A204.1 (cell line): ENCODE data around the gene GPD1L.

ENCODE experiments used
- FAIRE-seq: peaks from 2 replicates; lab custom pipeline; 2012; peaks lifted over from hg19 to GRCh38; lab: Jason Lieb, UNC

The GPD1L gene

DNA sequence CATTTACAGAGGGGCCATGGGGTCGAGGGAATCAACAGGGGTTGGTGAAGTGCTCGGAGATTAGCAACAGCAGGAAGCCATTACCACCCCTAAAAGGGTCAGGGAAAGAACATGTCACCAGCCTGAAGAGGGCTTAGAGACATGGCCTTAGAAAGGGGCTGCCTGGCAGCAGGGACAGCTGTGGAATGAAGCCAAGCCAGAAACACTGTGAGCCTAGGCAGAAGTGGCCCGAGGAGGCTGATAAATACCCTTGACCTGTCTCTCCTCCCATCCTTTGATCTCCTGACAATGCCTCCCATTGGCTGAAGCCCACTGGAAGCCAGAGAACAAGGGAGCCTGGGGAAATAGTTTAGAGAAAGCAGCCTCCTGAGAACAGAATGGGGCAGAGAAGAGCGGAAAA is 31.4 kb downstream of the GPD1L start:
- no peak for FAIRE-seq

DNA sequence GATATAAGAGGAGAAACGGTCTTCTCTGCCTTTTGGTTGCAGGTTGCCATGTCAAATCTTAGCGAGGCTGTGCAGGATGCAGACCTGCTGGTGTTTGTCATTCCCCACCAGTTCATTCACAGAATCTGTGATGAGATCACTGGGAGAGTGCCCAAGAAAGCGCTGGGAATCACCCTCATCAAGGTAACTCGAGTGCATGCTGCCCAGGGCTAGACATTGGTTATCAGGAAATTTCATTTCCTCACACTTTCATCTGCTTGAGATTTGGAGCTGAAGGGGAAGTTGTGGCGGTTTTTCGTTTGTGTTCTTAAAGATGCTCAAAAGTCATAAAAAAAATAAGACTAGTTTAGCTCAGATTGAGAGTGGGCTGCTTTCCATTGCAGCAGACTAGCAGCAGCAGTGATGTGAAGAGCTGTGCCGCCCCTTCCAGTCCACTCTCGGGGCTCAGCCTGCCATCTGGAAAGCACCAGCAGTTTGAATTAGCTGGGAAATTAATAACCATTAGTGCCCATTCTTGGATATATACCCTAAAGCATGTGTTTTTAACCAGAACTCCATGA is 32.2 kb downstream of the GPD1L start:
- FAIRE-seq: no peak

DNA sequence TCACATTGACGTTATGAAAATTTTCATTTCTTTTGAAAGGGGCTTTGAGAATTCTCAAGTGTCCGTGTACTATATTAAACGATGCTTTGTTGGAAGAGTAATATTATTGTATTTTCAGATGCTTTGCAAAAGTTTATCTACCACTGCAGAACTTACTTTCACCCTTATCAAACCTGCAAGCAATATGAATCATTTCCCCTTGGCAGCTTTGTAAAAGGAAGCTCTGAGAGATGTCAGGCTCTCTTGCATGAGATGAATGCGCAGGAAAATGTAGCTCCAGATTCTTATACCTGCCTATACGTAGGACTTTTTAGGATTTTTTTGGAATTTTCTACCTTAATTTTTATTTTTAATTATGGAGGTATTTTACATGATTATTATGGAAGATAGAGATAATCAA is 34.5 kb downstream of the GPD1L start:
- no peak for FAIRE-seq

DNA sequence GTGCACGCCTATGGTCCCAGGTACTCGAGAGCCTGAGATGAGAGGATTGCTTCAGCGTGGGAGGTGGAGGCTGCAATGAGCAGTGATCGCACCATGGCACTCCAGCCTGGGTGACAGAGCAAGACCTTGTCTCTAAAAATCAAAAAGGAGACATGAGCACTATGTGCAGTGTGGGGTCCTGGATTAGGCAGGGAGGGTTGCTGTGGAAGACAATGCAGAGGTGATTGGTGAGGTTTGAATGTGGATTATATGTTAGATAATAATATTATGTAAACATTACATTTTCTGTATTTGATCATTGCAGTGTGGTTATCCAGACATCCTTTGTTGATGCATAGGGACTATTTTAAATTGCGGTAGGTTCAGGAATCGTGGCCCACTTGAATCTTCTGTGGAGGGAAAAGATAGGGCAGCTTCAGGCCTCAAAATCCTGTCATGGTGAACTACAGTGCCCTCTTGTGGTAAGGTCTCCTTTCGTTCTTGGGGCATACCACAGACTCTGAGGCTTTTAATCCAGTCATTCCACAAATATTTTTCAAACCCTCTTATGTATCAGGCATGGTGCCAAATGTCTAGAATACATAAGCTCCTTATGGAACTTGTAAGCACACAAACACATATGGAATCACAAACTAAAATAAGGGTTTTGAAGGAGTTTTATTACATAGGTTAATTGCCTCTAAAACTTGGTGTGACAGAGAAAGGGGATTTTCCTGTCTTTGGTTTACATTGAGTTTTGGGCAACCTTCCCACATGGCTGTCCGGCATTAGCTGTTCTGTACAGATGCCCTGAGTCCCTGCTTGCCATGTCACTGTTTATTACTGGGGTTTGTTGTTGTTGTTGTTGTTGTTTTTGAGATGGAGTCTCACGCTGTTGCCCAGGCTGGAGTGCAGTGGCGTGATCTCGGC is 37.7 kb downstream of the GPD1L start:
- peak; percentile 91 for FAIRE-seq

DNA sequence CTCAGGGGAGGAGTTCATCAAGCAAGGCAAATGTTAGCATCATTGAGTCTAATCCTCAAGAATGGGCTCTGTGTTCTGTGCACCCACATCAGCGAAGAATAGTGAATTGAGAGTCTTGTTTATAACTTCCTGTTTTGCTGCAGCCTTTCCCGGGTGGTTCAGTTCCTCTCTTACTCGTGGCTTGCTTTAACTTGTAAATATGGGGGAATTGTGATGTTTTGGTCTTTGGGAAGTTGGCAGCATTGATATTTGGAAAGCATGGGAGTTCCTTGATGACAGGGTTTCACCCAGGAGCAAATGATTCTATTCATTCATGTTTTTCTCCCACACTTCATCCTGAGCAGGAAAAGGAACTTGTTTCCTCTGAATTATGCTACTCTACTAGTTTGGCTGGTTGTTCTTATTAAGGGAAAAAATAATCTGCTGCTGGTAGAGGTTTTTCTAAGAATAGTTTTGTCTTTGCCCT is 40.4 kb downstream of the GPD1L start:
- no peak for FAIRE-seq

DNA sequence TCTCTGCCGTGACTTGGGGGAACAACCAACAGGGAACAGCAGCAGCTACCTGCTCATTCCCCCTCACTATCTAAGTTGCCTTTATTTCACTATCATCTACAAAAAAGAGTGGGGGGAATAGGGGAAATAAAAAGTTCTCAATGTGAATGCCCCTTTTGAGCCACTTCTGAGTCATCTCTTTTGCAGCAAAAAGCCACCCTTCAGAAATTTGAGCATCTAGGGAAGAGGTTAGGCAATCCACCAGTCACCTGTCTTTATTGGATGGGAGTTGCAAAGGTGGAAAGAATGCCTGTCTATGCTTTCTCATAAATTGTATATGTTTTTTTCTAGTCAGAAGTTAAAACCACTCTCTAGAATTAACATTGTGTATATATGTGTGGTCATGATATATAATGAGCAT is 41.1 kb downstream of the GPD1L start:
- no peak for FAIRE-seq

DNA sequence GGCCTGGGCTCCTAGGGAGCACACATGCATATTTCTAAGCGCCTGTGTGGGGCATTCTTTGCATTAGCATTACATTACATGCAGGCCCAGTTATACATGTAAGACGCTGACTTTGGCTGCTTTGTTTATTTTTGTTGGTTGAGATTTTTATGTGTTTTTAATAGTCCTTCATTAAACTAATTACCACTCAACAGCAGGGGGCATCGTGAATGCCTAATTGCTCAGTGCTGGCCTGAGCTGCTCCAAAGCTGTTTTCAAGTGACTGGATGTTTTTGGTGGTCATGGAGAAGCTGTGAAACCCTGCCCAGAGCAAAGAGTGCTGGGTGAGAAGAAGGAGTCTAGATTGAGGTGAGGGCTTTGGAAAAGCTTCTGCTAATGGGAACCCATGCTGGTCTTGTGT is 41.5 kb downstream of the GPD1L start:
- no peak for FAIRE-seq

DNA sequence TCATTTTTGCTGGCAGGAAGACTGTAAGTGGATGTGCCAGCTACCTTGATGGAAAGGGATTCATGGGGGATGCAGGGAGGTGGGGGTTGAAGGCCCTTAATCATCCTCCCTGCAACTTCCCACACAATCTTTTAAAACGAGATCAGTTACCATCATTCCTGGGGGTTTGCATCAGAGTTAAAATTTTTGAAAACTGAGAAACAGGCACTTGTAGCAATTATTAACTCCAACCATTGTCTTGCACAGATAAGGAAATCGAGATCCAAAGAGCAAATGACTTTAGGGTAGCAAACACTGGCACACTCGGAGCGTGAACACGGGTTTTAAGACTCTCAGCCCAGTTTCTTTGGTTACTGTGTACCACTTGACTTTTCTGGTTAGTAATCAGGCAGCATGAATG is 41.9 kb downstream of the GPD1L start:
- no peak for FAIRE-seq

DNA sequence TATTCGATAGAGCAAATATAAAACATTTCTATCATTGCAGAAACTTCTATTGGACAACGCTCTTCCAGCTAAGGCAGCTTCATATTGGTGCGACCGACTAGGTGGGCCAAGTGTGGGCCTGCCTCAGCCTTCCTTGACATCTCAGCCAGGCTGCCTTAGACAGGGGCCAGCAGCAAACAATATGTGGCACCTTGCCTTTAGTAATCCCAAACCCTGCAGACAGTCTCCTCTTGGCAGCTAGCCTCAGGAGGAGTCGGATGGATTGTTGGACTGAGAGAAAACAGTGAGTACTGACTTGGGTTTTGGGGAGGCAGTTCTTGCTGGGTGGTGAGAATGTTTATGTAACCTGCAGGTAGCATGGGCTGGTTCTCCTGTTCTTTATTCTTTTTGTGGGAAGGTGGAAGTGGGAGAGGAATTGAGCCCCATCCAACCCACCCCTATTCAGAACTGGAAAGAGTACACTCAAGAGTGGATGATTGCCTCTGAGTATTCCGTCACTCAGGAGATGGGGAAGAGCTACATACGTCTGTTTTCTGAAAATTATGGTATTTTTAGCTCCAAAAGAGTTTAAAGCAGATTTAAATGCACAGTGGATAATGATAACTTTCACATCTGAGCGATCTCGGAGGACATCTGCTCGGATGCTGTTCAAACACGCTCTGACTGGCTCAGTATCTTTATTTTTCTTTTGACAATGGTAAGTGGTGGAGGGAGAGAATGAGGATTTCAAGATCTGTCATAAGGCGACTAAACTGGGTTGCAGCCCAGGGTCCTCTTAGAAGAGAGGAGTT is 47.2 kb downstream of the GPD1L start:
- no peak for FAIRE-seq

DNA sequence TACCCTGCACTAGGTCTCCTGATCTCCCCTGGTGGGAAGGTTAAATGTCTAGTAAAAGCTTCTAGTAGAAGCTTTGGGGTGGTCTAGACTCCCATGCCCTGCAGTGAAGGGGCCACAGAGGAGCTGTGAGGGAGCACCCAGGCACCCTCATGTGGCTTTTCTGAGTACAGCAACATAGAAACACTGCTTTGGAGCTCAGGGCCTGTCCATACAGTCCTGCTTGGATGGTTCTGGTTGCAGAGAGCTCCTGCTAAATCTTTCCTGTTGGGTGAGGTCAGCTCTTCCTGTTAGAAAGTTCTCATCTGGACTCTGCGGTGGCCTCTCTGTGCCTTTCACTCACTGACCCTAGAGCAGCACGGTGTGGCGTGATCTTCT is 47.8 kb downstream of the GPD1L start:
- no peak for FAIRE-seq

DNA sequence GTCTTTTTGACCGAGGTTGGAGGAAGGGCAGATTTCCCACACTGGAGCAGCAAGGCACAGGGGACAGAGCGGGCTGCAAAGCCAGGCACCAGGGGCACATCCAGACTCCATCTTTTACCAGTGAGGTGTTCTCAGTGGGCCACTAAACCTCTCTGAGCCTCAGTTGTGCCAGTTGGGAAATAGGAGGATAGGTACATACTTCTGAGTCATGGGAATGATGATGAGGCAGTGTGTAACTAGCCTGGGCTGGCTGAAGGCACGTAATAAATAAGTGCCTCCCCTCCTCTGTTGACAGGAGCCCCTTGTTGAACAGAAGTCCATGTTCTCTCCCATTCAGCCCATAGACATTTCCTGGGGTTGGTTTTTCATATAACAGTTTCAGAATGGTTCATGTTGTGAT is 48.7 kb downstream of the GPD1L start:
- no peak for FAIRE-seq

DNA sequence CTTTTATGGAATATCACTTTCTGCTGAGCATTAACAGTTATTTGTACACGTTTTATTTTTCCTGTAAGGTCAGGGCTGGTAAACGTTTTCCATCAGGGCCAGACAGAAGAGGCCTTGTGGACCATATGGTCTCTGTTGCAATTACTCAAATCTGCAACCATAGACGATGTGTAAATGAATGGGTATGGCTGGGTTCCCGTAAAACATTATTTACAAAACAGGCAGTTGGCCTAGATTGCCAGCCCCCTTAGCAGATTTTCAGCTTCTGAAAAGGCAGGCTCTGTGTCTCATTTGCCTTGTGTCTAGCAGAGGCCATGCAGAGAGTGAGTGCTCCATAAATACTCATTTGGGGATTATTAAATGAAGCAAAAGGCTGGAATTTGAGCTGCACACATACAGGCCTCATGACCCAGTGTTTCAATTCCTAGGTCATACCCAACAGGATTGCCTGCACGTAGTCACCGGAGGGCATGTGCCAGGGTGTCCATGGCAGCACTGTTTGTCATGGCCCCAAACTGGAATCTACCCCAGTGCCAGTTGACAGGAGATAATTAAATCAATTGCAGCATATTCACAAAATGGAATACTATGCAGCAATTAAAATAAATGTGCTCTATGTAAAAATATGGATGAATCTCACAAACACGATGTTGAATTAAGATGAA is 51.3 kb downstream of the GPD1L start:
- FAIRE-seq: no peak

DNA sequence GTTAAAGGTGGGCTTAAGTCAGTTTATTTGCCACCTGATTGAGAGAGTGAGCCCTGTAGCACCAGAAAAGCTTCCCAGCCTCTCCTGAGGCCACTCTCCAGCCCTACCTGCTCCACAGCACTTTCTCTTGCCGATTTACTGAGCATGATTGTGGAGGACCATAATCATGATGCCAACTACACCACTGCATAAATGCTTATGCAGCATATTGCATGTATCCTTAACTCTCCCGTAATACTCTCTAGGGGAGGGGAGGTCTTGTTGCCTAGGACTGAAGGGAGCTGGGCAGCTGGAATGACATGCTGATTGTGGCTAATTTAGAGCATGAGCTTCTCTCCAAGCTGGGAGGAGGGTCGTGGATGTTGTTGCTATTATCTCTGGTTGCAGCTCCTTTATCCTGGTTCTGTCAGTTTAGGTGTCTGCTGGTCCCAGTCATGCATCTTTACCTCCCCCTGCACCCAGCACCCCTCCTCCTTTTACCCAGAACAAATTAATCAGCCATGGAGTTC is 54.3 kb downstream of the GPD1L start:
- FAIRE-seq: no peak

DNA sequence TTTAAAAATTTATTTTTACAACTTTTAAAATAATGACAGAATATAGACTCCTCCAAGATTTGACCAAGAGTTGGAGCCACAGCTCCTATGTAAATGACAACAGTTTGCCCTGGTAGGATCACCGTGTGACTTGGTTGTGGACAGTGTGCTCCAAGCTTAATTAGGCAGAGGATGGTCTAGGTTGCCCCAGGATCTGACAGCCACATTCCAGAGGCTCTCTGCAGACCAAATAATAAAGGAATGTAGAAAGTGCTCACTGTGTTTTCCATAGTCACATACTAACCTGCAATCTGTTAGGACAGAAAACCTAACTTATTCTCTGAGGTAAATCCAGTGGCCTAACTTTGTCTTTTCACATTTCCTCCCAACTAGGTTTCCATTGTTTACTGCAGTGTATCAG is 59.0 kb downstream of the GPD1L start:
- no peak for FAIRE-seq

DNA sequence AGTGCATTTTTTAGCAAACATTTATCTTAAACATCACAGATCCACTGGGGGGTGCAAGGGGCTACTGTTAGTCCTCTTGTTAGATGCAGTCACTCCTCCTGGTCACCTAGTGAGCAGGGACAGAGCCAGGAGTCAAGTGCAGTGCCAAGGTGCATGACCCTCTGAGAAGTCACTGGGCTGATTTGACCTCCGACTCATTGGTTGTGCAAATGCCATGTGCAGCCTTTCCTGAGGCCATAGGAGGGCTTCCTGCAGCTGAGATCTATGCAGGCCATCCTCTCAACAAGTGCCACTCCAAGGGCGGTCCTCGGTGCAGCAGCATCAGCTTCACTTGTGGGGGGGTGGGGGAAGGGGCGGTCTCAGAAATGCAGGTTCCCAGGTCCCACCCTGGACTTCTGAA is 60.2 kb downstream of the GPD1L start:
- FAIRE-seq: no peak

DNA sequence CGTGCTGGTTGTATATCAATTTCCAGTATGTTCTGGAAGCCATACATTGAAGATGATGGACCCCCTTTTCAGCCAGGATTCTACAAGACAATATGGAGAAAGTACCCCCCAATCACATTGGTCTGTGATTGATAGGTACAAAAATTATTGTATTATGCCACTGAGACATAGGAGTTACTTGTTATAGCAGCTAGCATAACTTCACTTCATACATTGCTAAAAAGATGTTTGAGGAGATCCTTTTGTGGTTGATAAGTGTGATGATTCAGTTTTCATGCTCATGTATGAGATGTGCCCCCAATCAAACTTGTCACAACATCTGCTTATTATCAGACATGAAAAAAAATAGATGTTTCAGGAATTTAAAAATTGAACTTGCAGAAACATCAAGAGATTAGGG is 66.0 kb downstream of the GPD1L start:
- FAIRE-seq: no peak

DNA sequence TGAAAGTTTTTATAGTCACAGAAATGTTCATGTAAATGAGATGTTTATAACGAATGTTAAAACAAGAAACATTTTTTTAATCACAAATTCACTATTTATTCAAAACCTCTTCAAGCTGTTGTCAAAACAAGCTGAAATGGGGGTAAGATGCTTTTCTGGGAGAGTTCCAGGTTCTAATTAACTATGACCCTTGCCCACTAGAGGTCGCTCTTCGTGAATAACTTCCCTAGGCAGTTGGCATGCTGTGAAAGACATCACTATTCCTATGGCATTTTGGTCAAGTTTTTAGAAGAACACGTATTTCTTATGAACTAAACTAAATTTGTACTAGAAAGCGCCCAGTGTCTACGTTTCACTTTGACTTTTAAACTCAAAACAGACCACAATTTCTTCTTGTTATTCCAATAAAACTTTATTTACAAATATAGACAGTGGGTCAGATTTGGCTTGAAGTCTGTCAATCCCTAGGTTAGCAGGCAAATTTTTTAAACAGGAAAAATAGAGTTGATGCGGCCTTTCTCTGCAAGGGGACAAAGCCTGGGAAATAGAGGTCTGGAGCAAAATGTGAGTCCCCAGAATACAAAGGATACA is 69.3 kb downstream of the GPD1L start:
- FAIRE-seq: peak; percentile 88

DNA sequence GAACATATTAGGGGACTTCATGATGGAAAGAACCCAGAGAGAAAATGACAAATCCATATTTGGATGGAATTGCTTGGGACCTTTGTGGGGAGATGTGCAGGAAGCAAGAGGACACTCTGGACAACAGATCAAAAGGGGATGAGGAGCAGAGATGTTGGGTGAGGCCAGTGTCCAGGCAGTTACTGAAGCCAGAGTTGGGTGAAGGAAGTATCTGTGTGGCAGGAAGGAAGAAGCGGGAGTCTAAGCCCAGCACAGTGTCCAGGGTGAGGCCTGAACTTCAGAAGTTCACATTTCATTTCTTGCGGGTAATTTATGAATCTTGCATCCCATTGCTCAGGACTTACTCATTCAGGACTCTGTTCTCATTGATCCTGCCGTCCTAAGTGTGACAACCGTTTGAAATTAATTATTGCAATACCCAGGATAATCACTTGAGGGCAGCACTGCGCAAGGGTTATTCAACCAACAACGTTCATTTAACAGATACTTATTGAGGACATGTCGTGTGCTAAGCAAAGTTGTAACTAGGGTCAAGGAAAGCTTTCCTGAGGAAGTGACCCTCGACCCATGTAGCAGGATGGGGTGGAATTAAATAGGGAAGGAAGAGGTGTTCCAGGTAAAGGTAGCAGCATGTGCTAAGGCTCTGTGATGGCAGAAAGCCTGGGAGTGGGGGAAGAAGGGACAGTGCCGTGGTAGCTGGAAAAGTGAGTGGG is 70.7 kb downstream of the GPD1L start:
- no peak for FAIRE-seq

DNA sequence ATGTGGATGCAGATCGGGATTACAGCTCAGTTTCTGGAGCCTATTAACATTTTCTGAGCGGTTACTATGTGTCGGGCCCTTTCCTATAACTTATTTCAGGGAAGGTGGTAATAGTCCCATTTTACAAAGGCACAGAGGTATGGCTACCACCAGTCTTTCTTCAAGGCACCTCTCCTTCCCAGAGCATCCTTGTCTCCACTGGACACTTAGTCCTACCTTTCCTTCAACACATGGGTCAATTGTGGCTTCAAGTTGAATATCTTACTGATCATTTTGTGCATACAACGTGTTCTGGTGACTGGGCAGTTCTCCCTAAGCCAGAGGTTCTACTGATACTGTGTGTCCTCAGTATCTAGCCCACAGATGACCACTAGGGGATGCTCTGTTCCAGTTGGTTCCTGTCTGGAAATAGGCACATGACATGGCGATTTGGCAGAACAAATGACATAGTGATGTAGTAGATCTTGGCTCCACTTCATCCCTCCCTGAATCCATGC is 71.3 kb downstream of the GPD1L start:
- no peak for FAIRE-seq

DNA sequence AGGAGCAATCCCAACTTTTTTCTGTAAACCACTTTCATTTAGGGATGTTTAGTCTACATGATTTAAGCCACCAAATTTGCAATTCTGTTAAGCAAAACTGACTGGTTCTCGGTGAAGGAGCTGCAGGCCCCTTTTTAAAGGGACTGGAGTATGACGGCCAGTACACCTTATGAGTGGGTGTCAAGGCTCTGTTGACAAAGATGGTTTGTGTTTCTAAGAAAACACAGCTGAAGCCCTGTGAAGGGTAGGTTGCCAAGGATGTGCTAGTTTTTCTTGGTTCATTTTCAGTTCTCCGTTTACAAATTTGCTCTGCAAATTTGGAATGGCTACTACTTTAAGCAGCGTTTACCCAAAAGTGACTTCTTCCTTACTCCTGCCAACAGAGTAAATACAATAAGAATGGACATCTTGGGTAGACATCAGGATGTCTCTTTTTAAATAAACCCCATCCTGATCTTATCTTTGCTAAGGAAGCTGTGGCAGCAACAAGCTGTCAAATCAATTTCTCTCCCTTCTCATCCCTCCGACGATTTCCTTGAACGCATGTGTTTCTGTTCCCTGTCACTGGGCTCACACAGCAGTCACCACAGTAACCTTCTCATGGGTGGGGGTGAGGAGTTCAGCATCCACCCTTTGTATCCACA is 73.8 kb downstream of the GPD1L start:
- FAIRE-seq: no peak

DNA sequence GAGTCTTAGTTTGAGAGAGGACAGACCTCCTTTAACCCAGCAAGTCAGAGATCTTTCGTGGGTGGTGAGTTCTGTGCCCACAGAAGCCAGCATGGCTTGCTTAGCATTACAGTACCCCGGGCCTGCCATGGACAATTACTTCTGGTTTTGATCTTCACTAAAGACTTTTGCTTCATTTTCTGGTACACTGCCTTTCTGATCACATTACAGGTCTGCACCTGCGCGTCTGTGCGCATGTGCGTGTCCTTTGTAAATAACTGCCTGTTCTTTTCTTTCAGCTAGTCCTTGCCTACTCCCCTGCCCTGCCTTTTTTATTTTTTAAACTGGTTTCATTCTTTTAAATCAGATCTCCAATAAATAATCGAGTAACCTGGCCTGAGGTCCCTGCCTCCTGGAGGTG is 74.9 kb downstream of the GPD1L start:
- FAIRE-seq: no peak
